Stimulated activated CD8-positive, alpha-beta memory T cell treated with anti-CD3 and anti-CD28 coated beads, Interleukin-15, amount 100 ng/mL, for 24 hours (primary cell): ENCODE measurements around the gene KLHDC8A.
"Not testable (repeated sequence)": the region's sequence is repeated elsewhere in the genome, so short reads cannot be mapped to it uniquely, and the experiment has no call there.

Experiments
- DNase-seq: peaks from one replicate; pipeline ENCODE4 v3.0.0-alpha.2; 2020; ENCODE audit warnings: low read depth

The KLHDC8A gene

DNA sequence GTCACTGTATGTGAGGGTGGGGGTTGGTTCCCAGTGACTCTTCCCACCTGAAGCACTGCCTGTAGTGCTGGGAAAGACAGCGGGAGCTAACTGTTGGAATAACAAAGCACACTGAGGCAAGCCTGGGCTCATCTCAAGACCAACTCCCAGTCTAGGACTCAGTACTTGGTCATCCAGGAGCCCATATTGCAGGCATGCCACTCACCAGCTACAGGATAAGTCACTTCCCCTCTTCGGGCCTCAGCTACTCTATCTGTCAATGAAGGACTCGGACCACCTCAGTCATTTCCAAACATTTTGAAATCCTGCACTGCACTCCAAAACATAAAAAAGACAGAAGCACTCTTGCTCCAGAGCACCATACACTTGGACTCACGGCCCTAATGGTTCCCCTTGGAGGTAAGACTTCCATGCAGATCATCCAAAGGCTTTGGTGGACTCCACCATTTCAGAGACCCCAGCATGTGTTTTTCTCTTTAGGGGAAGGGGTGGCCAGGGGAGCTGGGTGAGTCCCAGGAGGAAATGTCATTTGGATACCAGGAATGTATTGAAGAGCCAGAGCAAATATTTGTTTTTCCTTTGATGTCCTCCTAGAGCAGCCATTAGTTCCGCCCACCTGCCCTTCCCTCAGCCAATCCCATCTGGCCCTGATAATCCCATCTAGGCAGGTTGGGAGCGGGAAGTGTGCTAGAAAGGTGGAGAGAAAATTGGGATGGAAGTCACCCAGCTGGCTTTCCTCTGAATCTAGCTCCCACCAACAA, 38.3 kb downstream of the KLHDC8A start:
- no peak for DNase-seq

DNA sequence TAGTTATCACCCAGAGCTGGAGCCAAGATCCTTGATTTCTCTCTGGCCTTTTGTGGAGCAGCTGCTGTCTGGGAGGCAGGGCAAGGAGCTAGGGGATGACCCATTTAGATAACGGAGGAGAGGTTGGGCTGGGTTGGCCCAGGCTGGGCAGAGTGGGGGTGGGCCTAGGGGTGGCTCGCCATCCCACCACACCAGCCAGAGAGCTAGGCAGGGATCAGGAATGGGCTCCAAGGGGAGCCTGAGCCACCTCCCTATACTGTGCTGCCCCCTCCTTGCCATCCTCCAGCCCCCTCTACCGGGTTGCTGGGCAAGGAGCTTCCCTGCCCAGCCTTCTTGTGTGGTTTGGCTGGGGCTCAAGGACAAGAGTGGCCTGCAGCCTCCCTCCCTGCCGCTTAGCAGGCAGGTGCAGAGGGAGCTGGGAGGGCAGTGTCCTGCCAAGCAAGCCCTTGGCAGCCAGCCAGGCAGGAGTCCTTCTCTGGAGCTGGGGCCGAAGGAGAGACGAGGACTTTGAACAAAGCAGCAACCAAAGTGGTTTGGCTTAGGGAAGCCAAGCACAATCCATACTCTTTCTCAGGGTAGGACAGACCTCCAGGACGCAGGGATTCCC, 39.3 kb downstream of the KLHDC8A start:
- DNase-seq, result no peak

DNA sequence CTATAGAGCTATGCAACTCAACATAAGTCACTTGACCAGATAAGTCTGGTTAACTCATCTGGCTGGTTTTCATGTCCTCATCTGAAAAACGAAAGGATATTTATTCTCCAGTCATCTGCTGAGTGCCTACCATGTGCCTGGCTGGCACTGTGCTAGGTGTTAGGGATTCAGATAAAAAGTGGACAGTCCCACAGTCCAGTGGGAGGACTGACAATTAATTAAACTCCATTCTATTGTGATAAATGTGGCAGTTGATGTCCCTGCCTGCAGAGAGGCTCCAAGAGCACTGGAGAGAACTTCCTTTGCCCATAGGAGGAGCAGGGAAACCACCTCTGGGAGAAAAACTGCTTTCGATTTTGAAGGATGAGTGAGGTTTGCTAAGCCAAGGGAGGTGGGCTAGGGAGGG, 40.6 kb downstream of the KLHDC8A start:
- no peak for DNase-seq

DNA sequence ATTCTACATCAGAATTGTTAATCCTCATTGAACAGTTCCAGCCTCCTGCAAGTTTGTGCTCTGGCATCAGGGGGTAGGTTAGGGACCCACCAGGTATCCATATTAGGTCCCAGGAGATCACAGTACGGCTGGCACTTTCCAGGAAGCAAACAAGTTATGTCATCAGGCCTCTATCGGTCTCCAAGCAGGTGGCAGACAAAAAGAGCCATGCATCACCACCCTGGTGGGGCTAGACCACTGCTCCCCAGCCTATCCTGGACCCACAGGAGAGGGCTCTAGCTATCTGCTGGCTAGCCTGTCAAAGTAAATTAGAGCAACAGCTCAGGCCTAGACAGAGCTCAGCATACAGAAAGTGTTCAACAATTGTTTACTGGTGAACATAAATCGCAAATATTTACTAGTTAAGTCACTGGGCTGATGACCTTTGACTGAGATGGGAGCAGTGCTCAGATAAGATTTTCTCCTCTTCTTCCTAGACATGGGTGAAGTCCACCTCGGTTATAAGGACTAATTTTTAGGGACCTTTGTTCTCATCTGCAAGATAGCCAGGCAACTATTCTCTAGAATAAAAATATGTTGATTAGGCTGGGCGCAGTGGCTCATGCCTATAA, 41.6 kb downstream of the KLHDC8A start:
- DNase-seq, result no peak

DNA sequence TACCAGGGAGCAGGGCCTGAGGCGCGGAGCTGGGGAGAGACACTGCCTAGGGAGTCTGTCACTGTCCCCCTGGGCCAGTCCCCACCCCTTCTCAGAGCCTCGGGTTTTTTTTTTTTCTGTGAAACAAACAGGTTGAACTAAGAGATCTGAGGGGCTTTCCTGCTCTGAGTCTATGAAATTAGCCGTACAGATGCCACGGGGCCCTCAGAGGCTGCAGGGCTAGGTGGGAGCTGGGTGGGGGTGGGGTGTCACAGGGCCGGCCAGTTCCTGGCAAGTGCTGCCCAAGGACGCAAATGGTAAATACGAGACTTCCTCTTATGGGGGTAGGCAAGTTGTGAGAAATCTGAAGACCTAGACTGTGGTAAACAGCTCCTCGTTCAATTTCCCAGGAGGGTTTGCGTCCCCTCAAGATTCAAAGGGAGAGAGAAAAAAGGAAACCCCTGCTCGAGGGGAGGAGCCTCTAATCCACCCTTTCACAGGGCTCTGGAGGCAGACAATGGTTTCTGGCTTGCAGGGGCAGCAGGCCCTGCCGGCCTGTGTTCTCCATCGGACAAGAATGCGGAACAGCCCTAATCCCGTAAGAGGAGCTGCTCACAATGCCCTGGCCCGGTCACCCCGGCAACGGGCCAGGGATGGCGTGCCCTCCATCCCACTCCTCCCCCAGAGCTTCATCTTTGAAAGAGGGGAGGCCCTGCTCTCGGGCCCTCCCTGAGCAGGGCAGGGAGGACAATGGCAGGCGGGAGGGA, 43.0 kb downstream of the KLHDC8A start:
- no peak for DNase-seq

DNA sequence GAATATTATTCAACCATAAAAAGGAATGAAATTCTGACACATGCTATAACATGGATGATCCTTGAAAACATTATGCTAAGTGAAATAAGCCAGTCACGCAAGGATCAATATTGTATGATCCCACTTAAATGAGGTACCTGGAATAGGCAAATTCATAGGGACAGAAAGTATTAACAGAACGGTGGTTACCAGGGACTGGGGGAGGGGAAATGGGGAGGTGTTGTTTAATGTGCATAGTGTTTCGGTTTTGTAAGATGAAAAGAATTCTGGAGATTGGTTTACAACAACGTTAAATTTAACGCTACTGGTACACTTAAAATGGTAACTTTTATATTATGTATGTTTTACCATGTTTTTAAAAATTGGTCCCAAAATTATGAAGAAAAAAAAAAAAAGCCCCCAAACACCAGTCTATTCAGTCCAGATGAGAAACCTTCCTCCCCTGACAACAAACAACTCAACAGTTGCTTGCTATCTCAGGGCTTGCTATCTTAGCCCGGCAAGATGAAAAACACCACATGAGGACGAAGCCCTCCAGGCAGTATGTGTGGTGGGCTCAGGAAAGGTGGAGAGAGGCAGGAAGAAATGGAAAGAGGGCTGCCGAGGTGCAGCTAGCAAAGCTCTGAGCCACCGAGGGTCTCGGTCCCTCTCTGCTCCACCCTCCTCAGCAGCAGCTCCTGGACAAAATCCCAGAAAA, 43.7 kb downstream of the KLHDC8A start:
- DNase-seq, result no peak

DNA sequence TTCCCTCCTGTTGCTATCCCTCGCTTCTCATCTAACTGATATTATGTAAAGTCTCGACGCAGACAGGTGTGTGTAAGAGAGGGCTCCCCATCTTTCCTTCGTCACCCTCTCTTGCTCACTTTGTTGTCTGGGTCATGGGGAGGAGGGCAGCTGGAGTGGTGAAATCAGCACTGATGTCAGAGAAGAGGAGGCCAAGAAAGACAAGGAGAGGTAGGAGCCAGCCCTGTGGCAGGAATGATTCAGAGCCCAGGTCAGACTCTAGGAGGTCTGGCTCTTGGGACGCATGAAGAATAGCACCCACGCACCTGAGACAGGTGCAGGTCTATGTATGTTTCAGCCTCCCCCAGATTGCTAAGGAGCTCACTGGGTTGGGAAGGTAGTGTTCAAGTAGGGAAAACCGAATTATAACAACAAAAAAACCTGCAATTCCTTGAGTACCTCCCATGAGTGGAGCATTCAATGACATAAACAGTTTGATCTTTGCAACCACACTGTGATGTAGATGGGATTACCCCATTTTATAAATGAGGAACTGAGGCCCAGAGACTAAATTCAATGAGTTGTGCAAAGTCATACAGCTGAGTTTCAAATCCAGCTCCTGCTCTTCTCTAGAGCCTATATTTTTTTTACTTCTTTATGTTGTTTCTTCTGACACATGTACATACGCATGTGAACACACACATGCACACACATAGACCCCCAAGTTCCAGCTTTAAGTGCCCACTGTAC, 45.6 kb downstream of the KLHDC8A start:
- DNase-seq, result no peak

DNA sequence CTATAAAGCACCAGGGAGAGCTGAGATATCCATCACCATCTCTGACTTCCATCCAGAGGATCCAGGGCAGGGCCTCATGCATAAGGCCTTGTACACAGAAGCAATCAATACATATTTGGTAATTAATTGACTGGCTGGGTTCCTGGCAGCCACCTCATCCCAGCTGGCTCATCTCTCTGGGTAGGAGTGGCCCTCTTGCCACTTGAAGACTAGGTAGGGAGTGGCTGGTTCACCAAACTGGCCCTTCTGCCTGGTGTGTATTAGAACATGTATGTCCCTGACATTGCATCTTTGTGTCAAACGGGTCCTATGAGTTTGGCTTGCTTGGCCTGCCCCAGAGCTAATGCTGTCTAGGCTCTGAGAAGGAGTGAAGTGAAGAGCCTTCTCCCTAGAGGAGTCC, 47.0 kb downstream of the KLHDC8A start:
- DNase-seq, result no peak

DNA sequence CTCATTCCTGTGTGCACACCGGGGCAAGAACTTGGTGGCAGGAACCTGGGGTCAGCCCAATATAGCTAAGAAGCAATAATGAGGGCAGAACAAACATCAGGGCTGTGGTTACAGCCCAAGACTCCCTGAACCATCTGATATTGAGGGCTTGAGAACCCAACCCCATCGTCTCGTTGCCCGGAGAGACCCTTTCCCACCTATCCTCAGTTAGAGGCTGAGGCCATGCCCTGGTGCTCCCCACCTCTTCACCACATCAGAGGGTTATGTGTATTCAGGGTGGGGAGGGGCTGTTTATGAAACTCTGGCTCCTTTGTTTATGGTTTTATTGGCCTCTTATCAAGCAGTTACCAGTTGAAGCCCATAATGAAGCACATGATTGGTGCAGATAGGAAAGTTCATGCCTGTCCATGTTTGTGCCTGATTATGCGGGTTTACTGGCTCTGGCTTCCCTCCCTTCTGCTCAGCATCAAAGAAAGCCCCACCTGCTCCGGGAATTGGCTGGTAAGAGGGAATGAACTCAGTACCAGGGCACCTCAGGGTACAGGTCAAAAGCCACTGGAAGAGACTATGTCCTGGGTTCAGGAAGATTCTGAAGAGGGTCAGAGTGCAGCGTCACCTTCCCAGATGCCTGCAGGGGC, 49.7 kb downstream of the KLHDC8A start:
- no peak for DNase-seq

DNA sequence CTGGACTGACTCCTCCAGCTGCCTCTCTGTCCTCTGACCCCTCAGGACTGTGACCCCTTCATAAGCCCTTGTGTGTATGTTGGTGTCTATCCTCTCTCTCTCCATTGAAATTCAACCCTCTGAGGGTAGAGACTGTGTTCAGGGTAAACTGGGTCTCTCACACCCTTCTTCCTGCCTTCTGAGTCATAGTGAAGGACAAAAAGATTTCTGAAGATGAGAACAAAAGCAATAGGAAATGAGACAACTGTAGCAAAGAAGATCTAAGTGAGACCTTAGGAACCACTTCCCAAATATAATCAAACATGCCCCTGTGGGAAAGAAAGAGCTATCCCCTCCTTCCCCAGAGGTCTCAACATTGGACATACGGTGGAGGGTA, 52.0 kb downstream of the KLHDC8A start:
- no peak for DNase-seq

DNA sequence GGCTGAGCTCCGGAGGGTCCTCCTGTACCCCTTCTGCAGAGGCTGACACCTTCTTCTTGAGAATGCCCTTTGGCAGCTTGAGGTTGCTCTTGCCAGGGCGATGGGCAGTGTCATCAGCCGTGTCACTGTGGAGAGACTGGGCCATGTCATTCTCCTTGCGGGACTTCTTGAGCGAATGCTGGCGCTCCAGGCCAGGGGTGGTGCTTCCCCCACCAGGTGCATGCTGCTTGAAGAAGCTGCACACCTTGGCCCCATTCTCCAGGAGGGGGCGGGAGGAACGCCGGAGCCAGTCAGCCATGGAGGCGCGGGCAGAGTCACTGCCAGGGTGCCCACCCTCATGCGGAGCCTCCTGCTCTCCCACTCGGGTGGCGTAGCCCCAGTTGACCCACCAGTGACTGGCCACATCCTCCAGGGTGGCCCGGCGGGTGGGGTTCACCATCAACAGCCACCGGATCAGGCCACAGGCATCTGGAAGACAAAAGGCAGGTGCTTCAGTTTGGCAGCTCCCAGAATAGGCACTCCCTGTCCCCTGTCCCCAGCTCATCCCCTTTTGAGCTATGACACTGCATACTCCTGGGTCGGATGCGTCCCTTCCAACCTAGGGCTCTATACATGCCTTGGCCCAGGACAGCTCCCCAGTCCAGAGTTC, 52.6 kb downstream of the KLHDC8A start:
- DNase-seq, result no peak

DNA sequence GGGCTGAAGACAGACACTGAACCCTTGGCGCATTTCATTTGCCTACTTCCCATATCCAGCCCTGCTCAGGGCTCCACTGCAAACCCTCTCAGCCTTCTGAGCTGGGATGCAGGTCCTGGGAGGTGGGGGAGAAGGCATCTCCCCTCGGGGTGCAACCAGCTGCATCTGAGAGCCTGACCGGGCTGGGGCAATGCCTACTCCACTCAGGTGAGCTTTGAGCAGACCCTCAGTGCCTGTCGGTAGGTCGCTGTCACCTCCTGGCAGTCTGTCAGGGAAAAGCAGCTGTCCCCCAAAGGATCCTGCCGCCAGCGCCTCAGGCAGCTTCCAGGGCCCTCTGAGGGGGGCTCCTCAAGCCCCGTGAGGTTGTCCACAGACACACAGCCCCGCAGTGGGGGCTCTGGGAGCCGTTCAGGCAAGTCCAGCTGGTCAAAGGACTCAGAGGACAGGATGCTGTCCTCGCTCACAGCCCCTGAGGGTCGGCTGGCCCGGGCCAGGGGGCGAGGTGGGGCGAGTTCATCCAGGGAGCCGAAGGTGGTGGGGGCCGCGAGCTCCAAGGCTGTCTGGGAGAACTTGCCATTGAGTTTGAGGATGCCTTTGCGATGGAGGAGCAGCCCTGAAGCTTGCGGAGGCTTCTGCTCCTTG, 53.4 kb downstream of the KLHDC8A start:
- DNase-seq, result no peak

DNA sequence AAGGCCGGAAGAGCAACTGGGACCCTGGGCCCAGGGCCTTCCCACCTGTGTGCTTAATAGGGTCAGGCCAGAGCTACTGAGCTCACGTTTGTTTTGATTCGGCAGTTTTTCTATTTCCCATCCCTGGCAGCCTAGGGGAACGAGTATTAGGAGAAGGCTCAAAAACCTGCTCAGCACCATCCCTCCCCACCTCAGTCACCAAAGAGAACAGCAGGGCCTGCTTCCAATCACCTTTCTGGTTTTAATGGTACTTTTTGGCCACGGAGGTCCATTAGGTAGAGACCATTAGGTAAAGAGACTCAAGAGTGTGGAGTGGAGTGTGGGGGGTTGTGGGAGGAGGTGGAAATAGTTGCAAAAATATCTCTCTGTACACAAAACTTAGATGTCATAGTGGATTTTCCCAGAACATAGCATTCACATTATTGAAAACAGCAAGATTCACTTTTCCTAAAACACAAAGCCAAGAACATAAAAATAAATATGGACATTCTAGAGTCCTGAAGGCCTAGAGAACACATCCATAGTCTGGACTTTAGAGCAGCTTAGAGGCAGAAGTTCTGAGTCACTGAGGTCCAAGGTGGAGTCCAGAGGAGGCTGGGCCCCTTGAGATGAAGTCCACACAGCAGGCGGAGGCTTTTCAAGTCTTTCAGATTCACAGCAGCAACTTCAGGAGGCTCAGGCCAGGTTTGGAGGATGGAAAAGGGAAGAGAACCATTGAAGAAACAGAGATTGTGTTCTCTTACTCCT, 54.7 kb downstream of the KLHDC8A start:
- DNase-seq, result no peak

DNA sequence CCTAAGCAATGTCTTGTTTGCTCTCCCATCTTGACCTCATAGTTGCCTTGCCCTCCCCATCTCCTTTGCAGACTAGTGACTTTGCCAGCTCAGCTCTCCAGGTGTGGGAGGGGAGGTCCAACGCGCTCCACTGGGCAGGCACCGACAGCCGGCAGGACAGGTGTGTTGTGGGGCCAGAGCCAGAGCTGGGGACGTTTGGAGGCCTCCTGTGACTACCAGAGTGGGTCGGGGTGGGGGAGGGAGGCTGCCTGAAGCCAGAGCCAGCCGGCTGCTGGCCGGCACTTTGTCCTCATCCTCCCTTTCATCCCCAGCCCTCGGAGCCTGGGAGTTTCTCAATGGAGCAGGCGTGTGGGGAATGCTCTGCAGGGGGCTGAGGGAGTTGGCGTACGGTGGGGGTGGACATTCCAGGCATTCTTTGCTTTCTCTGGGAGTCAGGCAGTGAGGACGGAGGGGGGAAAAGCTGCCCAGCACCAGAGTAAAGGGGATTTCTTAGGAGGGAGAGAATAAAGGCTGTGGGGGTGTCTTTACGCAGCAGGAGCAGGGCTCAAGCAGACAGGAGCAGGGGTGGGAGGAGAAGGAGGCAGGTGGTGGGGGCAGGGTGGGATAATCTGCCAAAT, 55.4 kb downstream of the KLHDC8A start:
- no peak for DNase-seq

DNA sequence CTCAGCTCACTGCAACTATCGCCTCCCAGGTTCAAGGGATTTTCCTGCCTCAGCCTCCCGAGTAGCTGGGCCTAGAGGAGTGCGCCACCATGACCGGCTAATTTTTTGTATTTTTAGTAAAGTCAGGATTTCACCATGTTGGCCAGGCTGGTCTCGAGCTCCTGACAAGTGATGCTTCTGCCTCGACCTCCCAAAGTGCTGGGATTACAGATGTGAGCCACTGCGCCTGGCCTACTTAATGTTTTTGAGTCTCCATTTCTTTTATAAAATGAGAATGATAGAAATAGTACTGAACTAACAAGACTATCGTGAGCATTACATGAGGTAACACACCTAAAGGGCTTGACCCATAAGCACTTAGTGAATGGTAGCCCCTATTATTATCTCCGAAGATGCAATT, 56.6 kb downstream of the KLHDC8A start:
- DNase-seq, result no peak

DNA sequence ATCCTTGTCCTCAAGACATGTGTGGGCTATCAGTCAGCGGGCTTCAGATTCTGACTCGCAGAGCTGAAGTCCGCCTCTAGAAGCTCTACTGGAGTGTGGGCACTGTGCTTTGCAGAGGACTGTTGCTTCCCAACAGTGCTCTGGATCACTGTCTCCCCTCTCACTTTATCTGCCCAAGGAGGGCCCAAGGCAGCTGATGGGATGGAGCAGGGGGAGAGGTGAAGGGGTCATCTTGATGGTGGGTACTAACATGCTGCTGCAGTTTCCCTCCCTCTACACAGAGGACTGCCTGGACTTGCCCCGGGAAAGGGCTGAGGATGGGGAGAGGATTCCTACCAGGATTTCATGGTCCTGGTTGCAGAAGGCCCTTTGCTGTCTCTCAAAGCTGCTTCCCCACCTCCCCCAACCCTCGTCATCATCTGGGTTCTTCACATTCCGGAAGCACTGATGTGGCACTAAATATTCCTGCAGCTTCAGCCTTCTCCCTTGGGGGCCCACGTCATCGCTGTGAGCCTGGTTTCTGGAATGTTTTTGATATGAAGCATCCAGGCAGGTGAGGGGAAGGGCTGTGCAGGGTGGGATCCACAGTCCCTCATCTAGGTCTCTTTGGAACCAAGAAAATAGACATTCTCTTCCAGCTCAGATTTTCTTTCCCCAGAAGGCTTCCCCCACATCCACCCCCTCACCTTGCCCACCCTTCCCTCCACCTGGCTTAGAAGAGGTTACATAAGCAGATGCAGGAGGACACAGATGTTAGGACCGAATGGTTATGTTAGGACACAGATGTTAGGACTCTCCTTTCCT, 58.3 kb downstream of the KLHDC8A start:
- DNase-seq, result no peak

DNA sequence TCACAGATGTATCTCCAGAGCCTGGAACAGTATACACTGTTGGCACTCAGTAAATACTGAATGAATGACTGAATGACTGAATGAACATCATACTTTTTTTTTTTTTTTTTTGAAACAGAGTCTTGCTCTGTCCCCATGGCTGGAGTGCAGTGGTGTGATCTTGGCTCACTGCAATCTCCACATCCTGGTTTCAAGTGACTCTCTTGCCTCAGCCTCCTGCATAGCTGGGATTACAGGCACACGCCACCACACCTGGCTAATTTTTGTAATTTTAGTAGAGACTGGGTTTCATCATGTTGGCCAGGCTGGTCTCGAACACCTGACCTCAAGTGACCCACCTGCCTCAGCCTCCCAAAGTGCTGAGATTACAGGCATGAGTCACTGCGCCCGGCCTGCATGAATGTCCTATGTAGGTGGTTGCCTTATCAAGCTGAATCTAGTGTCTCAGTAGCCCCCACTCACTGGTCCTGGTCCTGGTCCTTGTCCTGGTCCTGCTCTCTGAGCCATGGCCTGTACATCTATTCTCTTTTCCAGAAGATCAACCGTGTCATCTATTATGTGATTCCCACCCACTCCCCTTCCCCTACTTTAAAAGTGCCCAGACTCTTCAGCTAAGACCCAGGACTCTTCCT, 59.1 kb downstream of the KLHDC8A start:
- DNase-seq, result not testable (repeated sequence)

DNA sequence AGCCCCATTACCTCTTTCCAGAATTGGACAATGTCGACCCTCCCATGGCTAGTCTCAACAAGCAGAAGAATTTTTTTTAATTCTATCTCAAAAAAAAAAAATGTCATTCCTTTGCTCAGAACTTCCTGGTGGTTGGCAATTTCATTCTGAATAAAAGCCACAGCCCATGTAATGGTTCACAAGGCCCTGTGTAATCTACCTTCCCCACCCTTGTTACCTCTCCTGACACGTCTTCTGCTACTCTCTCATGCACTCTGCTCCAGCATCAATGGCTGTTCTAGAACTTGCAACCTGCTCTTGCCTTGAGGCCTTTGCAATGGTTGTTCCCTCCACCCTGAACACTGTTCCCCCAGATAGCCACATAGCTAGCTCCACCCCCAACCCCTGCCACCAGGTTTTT, 60.6 kb downstream of the KLHDC8A start:
- DNase-seq, result no peak
